GM21737 (cell line): ENCODE data around the gene HES1.
"Not testable (repeated sequence)": the region's sequence is repeated elsewhere in the genome, so short reads cannot be mapped to it uniquely, and the experiment has no call there.

ENCODE experiments used
- ATAC-seq: cut with Tn5 transposase; IDR thresholded peaks from one replicate; pipeline ENCODE4 v1.9.1; 2021; ENCODE audit warnings: mild to moderate bottlenecking, moderate library complexity; ENCODE audit not compliant: unreplicated experiment

The HES1 gene

GRCh38 chr3:194135806-194136518, at the start of gene HES1:
Gene HES1 (plus strand): TSS chr3:194136148. CDS start chr3:194136381, 233 bp downstream.
- ATAC-seq, result peak; percentile 26

GRCh38 chr3:194086388-194087075, 49.4 kb upstream of the HES1 start:
- ATAC-seq, result no peak

GRCh38 chr3:194087280-194087679, 48.7 kb upstream of the HES1 start:
- ATAC-seq, result no peak

- no peak for ATAC-seq
Measured at GRCh38 chr3:194087995-194088855, 47.7 kb upstream of the HES1 start.

- peak; percentile 54 for ATAC-seq
Measured at GRCh38 chr3:194089357-194090177, 46.4 kb upstream of the HES1 start.

GRCh38 chr3:194090178-194090555, 45.8 kb upstream of the HES1 start:
- not testable (repeated sequence) for ATAC-seq

- ATAC-seq, result no peak
Measured at GRCh38 chr3:194090716-194091115, 45.2 kb upstream of the HES1 start.

- ATAC-seq, result no peak
Measured at GRCh38 chr3:194091141-194091540, 44.8 kb upstream of the HES1 start.

- not testable (repeated sequence) for ATAC-seq
Measured at GRCh38 chr3:194091897-194092296, 44.1 kb upstream of the HES1 start.

- ATAC-seq, result no peak
Measured at GRCh38 chr3:194092881-194093301, 43.1 kb upstream of the HES1 start.

GRCh38 chr3:194093842-194094241, 42.1 kb upstream of the HES1 start:
- ATAC-seq, result no peak

GRCh38 chr3:194095464-194095863, 40.5 kb upstream of the HES1 start:
- ATAC-seq, result no peak

GRCh38 chr3:194095902-194096301, 40.0 kb upstream of the HES1 start:
- no peak for ATAC-seq

- ATAC-seq, result no peak
Measured at GRCh38 chr3:194097141-194097882, 38.6 kb upstream of the HES1 start.

- ATAC-seq, result no peak
Measured at GRCh38 chr3:194098081-194098842, 37.7 kb upstream of the HES1 start.

GRCh38 chr3:194098843-194099183, 37.1 kb upstream of the HES1 start:
- no peak for ATAC-seq

- no peak for ATAC-seq
Measured at GRCh38 chr3:194099215-194099614, 36.7 kb upstream of the HES1 start.

- ATAC-seq, result peak; percentile 73
Measured at GRCh38 chr3:194100856-194101390, 35.0 kb upstream of the HES1 start.
